BJ (cell line): ENCODE results near the gene ST6GAL1. TPM values are rescaled to one million over a fixed set of nuclear protein-coding genes. Genes with fewer than 3 reads are reported as not detected.

Source experiments
- CTCF ChIA-PET: fragments of 350-600 bp; formaldehyde crosslinking; extraction: SDS; loops from one replicate; lab custom pipeline; 2021; ENCODE audit warnings: antibody characterized with exemption, inconsistent platforms; lab: Yijun Ruan, JAX
- POLR2A ChIA-PET: fragments of 300-600 bp; sonication (Branson Sonifier 250); formaldehyde crosslinking; extraction: SDS; loops from one replicate; lab custom pipeline; 2021; ENCODE audit warnings: antibody characterized with exemption; lab: Charles Lee
- DNase-seq: peaks from one replicate; pipeline ENCODE4 v3.0.0-alpha.2; 2011; ENCODE audit warnings: low read depth
- H3K27me3 ChIP-seq: 2 replicates; pipeline ENCODE4 v1.6.0; 2011; ENCODE audit warnings: low read length; ENCODE audit not compliant: control insufficient read depth, insufficient read depth
- H3K36me3 ChIP-seq: 2 replicates; pipeline ENCODE4 v1.5.1; 2011; ENCODE audit warnings: low read length; ENCODE audit not compliant: control insufficient read depth, insufficient read depth
- H3K4me3 ChIP-seq: 2 replicates; pipeline ENCODE4 v1.5.1; 2011; ENCODE audit warnings: low read depth, mild to moderate bottlenecking, control low read depth, low read length
- polyA plus RNA-seq: library from polyadenylated mRNA; depleted of rRNA; stranded (reverse); fragments of >200 nt; gene quantifications from 2 replicates; pipeline ENCODE4 v1.2.3, GENCODE V29; 2011
- TF ChIP-seq, protein P1 (sequence below): IDR thresholded peaks from 2 replicates; pipeline ENCODE4 v1.5.1; 2011; ENCODE audit warnings: low read depth, mild to moderate bottlenecking, control low read depth, inconsistent platforms, low read length, moderate library complexity; ENCODE audit not compliant: insufficient read depth

ST6GAL1 gene
- polyA plus RNA-seq, 1 experiment, result 1.5 TPM

DNA sequence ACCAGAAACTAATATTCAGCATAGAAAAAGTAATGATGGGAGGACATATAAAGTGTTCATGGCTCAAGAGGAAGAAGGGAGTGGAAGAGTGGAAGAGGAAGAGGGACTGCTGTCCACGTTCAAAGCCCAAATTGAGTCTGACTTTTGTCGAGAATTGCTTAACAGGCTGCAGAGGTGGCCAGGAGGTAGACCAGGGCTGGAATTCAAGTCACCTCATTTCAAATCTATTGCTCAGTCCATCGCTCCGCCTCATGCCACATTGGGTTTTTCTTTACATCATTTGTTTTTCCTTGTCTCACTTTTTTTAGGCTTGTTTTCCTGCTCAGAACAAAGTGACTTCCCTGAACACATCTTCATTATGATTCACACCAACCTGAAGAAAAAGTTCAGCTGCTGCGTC lies 112.0 kb downstream of the ST6GAL1 start:
- no peak for DNase-seq
- Histone ChIP-seq H3K27me3 (no peaks in the 10 kb centered on the region), H3K4me3 (no peak overlapping the region), H3K36me3 (no peaks in the 10 kb centered on the region)
- TF ChIP-seq, protein P1, sequence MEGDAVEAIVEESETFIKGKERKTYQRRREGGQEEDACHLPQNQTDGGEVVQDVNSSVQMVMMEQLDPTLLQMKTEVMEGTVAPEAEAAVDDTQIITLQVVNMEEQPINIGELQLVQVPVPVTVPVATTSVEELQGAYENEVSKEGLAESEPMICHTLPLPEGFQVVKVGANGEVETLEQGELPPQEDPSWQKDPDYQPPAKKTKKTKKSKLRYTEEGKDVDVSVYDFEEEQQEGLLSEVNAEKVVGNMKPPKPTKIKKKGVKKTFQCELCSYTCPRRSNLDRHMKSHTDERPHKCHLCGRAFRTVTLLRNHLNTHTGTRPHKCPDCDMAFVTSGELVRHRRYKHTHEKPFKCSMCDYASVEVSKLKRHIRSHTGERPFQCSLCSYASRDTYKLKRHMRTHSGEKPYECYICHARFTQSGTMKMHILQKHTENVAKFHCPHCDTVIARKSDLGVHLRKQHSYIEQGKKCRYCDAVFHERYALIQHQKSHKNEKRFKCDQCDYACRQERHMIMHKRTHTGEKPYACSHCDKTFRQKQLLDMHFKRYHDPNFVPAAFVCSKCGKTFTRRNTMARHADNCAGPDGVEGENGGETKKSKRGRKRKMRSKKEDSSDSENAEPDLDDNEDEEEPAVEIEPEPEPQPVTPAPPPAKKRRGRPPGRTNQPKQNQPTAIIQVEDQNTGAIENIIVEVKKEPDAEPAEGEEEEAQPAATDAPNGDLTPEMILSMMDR, result no peak
- CTCF ChIA-PET, result no interaction called here
- POLR2A ChIA-PET, result no interaction called here

- Histone ChIP-seq H3K27me3 (no peaks in the 10 kb centered on the region), H3K4me3 (no peak overlapping the region), H3K36me3 (no peaks in the 10 kb centered on the region)
- CTCF ChIA-PET, result no interaction called here
- TF ChIP-seq, protein P1, result no peak
- POLR2A ChIA-PET, result no interaction called here
- DNase-seq, result no peak
Measured at GRCh38 chr3:187042874-187043458, 112.6 kb downstream of the ST6GAL1 start.

DNA sequence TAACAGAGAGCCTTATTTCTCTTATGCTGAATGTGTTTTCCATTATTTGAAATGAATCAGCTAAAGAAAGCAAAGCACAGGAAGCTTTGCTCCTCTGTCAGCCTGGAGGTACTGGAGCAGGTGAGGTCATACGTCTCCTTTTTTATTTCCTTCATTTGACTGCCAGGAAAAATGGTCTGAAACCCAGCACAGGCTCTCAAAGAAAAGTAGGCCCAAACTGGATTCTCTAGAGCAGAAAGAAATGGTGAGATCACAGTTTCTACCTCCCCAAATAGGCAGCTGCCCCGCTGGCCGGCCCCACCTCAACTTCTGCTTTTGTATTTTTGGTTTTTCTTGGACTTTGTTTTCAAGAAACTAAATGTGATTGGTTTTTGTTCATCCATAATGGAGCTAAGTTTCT lies 113.9 kb downstream of the ST6GAL1 start:
- TF ChIP-seq, protein P1, result no peak
- H3K36me3 ChIP-seq, result no peaks in the 10 kb centered on the region
- H3K27me3 ChIP-seq, result no peaks in the 10 kb centered on the region
- CTCF ChIA-PET, result interaction anchor here (1.2 kb wide), 1 partner anchor 25 kb away, joined by 3 read pairs; no protein-coding TSS in a partner anchor
- DNase-seq, result no peak
- no peak overlapping the region for H3K4me3 ChIP-seq
- POLR2A ChIA-PET, result interaction anchor here (0.6 kb wide), 2 partner anchors 14 to 143 kb away, joined by 3 read pairs; no protein-coding TSS in a partner anchor

DNA sequence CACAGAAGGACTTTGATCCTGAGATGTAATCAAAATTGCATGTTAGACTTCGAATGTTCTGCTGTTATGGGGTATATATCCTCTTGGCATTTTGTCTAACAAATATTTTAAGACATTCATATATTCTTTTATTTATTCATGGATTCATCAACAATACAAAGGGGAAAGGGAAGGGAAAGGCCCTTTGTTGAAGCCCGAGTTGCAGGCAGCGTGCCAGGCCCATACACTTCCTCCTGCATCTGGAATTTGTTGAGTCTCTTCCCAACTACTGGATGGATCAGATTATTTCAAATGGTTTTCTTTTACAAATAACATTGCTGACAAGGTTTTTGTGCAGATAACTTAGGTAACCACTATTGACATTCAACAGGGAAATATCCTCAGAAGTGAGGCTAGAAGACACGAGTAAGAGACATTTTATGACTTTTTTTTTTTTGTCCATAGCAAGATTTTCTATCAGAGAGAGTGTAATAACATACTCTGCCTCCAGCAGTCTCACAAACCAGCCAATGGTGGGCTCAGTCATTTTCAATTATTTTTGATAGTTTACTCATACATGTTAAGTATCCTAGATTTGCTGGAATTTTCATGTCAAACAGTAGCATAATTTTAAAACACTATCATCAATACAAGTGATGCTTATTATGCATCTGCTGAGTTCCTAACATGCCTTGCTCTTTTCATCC lies 114.7 kb downstream of the ST6GAL1 start:
- no peak for DNase-seq
- TF ChIP-seq, protein P1, result no peak
- H3K4me3 ChIP-seq, result no peak overlapping the region
- ChIA-PET POLR2A (no interaction called here), CTCF (interaction anchor here (1.2 kb wide), 1 partner anchor 26 kb away, joined by 3 read pairs; no protein-coding TSS in a partner anchor)
- no peaks in the 10 kb centered on the region; the same call in 1 of the 2 replicates for H3K27me3 ChIP-seq
- H3K36me3 ChIP-seq, result no peaks in the 10 kb centered on the region

DNA sequence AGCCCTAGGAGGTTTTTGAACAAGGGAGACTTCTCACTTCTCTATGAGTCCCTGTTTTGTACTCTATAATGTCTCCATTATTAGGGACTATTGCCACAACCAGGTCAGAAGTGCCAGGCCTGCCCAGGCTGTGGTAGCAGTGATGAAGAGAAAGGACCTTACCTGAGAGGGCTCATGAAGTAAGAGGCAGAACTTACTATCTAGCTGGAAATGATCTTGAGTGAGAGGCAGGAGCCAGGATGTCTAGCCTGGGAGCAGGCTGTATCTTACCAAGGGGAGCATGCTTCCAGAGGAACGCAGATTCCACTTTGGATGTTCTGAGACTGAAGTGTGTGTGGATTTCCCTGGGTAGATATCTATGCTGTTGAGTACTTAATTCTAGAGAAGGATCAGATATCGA lies 115.7 kb downstream of the ST6GAL1 start:
- TF ChIP-seq, protein P1, result no peak
- H3K36me3 ChIP-seq, result no peaks in the 10 kb centered on the region
- DNase-seq, result no peak
- CTCF ChIA-PET, result no interaction called here
- H3K4me3 ChIP-seq, result no peak overlapping the region
- H3K27me3 ChIP-seq, result no peaks in the 10 kb centered on the region; the same call in 1 of the 2 replicates
- POLR2A ChIA-PET, result interaction anchor here (0.6 kb wide), 1 partner anchor 21 kb away, joined by 15 read pairs; no protein-coding TSS in a partner anchor
